Endodermal cell (in vitro differentiated cells): ENCODE results near the gene RPS6KA2. TPM values are rescaled to one million over a fixed set of nuclear protein-coding genes. Genes with fewer than 3 reads are reported as not detected.
"Not testable (repeated sequence)": the region's sequence is repeated elsewhere in the genome, so short reads cannot be mapped to it uniquely, and the experiment has no call there.

Source experiments
- DNase-seq: peaks from one replicate; pipeline ENCODE4 v3.0.0-alpha.2; 2017
- H3K27ac ChIP-seq: 2 replicates; pipeline ENCODE4 v1.5.1; 2013; ENCODE audit warnings: mild to moderate bottlenecking, low read depth, low read length, moderate library complexity
- H3K27me3 ChIP-seq: 2 replicates; pipeline ENCODE4 v1.6.1; 2013; ENCODE audit warnings: mild to moderate bottlenecking, low read length, moderate library complexity; ENCODE audit not compliant: insufficient read depth, control insufficient read depth, poor library complexity, severe bottlenecking
- H3K36me3 ChIP-seq: 2 replicates; pipeline ENCODE4 v1.7.0; 2013; ENCODE audit warnings: mild to moderate bottlenecking, low read length, moderate library complexity; ENCODE audit not compliant: control insufficient read depth, insufficient read depth
- H3K4me1 ChIP-seq: one replicate; pipeline ENCODE4 v1.7.0; 2013; ENCODE audit warnings: low read length; ENCODE audit not compliant: control insufficient read depth, insufficient read depth
- H3K4me3 ChIP-seq: 2 replicates; pipeline ENCODE4 v1.5.1; 2013; ENCODE audit warnings: mild to moderate bottlenecking, low read length, moderate library complexity
- H3K9ac ChIP-seq: 2 replicates; pipeline ENCODE4 v1.6.1; 2013; ENCODE audit warnings: mild to moderate bottlenecking, low read length, moderate library complexity; ENCODE audit not compliant: poor library complexity, severe bottlenecking; ENCODE audit errors: extremely low read depth
- H3K9me3 ChIP-seq: 2 replicates; pipeline ENCODE4 v1.6.1; 2013; ENCODE audit warnings: mild to moderate bottlenecking, low read length, moderate library complexity; ENCODE audit not compliant: control insufficient read depth
- H3K27ac Mint-ChIP-seq: 2 replicates; pipeline ENCODE4 v1.8.0; 2020; ENCODE audit warnings: mixed read lengths
- H3K27me3 Mint-ChIP-seq: 2 replicates; pipeline ENCODE4 v1.8.0; 2021; ENCODE audit warnings: mild to moderate bottlenecking, mixed read lengths; ENCODE audit not compliant: insufficient read depth
- H3K36me3 Mint-ChIP-seq: 2 replicates; pipeline ENCODE4 v1.8.0; 2020; ENCODE audit warnings: low read depth, mixed read lengths
- H3K4me1 Mint-ChIP-seq: 2 replicates; pipeline ENCODE4 v1.8.0; 2020; ENCODE audit warnings: mixed read lengths
- H3K4me3 Mint-ChIP-seq: 2 replicates; pipeline ENCODE4 v1.8.0; 2020; ENCODE audit warnings: mild to moderate bottlenecking, moderate library complexity, mixed read lengths
- H3K9me3 Mint-ChIP-seq: 2 replicates; pipeline ENCODE4 v1.8.0; 2020; ENCODE audit warnings: mild to moderate bottlenecking, mixed read lengths
- CTCF ChIP-seq: fragments of 200-600 bp; sonication (generic); conservative IDR thresholded peaks from 2 replicates; pipeline ENCODE4 v1.5.0; 2021; ENCODE audit warnings: antibody characterized with exemption, mild to moderate bottlenecking
- WGBS, 2 experiments: methylation state at CpG; one replicate each; pipeline versions ENCODE4 v1.1.5 to v1.1.7; 2013; ENCODE audit warnings: missing lambda C conversion rate in 2 of 2, mixed read lengths in 1 of 2; ENCODE audit not compliant: insufficient coverage in 1 of 2, insufficient read length in 1 of 2; 5-methylcytosine and 5-hydroxymethylcytosine counted together
- total RNA-seq, 2 donors: library from RNA; stranded (reverse); fragmentation: NEBNext Ultra II Directional in 1 of 2; extraction: Animal tissue kit (Norgen Biotek cat#: 25700) in 1 of 2; gene quantifications; 2 replicates in 1 of 2; 3 replicates in 1 of 2; pipeline ENCODE4 v1.2.1, GENCODE V29; 2021

The RPS6KA2 gene
- total RNA-seq, 2 donors from 2014 or later, result 17.9 to 23.9 TPM

DNA sequence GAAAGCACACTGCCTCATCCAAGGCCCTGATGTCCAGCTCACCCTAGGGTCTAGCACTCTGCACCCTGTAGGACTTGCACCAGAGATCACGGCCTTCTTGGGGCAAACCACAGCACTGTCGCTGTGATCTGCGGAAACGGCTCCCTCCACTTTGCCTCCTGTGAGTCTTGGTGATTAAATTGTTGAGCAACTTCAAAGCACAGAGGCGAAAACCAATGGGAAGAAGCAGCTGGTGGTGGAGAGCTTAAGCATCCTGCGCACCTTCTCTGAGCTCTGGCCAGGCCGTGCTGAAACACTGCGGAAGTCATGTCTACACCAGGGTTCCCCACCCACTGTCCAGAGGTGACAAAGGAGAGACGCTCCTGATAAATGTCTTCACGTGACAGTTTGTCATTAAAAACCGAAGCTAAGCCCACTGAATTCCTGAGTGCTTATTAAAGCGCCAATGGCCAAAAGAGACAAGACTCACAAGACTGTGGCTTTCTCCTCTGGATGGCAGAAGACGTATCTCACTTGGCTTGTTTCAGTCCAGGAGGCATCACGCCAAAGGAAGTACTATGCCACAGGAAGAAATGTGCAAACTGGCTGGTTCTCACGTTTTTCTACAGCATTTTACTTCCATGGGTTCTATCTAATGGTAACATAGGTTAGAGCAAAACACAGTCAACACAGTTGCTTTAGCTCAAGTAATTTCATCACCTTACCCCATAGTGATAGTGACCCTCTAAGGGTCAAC, 43.7 kb downstream of the RPS6KA2 start:
- no peaks in the 10 kb centered on the region for H3K9me3 ChIP-seq
- Mint-ChIP-seq H3K9me3 (no peaks in the 10 kb centered on the region), H3K4me1 (no peaks in the 10 kb centered on the region), H3K27me3 (no peaks in the 10 kb centered on the region), H3K36me3 (no peaks in the 10 kb centered on the region), H3K27ac (no peak overlapping the region), H3K4me3 (no peak overlapping the region)
- DNase-seq, result peak; percentile 33
- no peak overlapping the region for H3K27ac ChIP-seq
- 93 to 94% methylated on average over 12 to 15 of the region's 15 CpGs for WGBS, 2 experiments
- no peak overlapping the region for H3K4me3 ChIP-seq
- no peaks in the 10 kb centered on the region for H3K4me1 ChIP-seq
- no peak for TF ChIP-seq CTCF
- no peak overlapping the region for H3K9ac ChIP-seq
- H3K36me3 ChIP-seq, result no peaks in the 10 kb centered on the region
- no peaks in the 10 kb centered on the region for H3K27me3 ChIP-seq

- H3K9ac ChIP-seq, result no peak overlapping the region
- H3K36me3 ChIP-seq, result no peaks in the 10 kb centered on the region
- no peak overlapping the region for H3K27ac Mint-ChIP-seq
- no peaks in the 10 kb centered on the region for H3K4me1 ChIP-seq
- H3K4me3 ChIP-seq, result no peak overlapping the region
- H3K27ac ChIP-seq, result no peak overlapping the region
- H3K27me3 Mint-ChIP-seq, result no peaks in the 10 kb centered on the region
- no peak overlapping the region for H3K4me3 Mint-ChIP-seq
- H3K36me3 Mint-ChIP-seq, result peaks cover 9% of the 10 kb centered on the region
- TF ChIP-seq CTCF, result no peak
- 97 to 100% methylated on average over 4 to 6 of the region's 6 CpGs for WGBS, 2 experiments
- no peaks in the 10 kb centered on the region for H3K4me1 Mint-ChIP-seq
- no peaks in the 10 kb centered on the region for H3K9me3 ChIP-seq
- H3K27me3 ChIP-seq, result no peaks in the 10 kb centered on the region
- no peak for DNase-seq
- H3K9me3 Mint-ChIP-seq, result peaks cover 10% of the 10 kb centered on the region
These were observed 44.8 kb downstream of the RPS6KA2 start for GRCh38 chr6:166582258-166582657.

- H3K4me3 ChIP-seq, DNase-seq, H3K36me3 ChIP-seq, H3K27ac ChIP-seq, H3K27ac Mint-ChIP-seq, H3K4me3 Mint-ChIP-seq, H3K4me1 ChIP-seq, H3K9me3 ChIP-seq, H3K4me1 Mint-ChIP-seq, H3K27me3 Mint-ChIP-seq, H3K9ac ChIP-seq, H3K27me3 ChIP-seq: not testable (repeated sequence)
- Mint-ChIP-seq H3K9me3 (peaks cover 14% of the 10 kb centered on the region), H3K36me3 (peaks cover 14% of the 10 kb centered on the region)
- 95 to 100% methylated on average over 4 to 8 of the region's 8 CpGs for WGBS, 2 experiments
These were observed 45.2 kb downstream of the RPS6KA2 start for GRCh38 chr6:166581801-166582200.

DNA sequence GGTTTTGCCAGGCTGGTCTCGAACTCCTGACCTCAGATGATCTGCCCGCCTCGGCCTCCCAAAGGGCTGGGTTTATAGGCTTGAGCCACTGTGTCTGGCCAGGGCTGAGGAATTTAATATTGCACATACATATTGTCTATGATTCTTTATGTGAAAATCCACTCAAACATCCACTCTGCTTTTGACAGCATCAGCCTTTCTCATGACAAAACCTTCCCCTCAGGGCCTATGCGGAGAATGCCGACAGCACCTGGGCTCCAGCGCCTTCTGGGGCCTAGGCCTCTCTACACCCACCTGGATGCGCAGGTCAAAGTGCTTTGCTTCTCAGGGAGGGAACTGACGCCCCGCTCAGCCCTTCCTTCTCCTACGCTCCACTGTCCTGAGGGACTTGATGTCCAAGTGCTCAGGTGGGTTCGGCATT, 46.0 kb downstream of the RPS6KA2 start:
- no peaks in the 10 kb centered on the region for H3K4me1 ChIP-seq
- no peak overlapping the region for H3K9ac ChIP-seq
- H3K9me3 Mint-ChIP-seq, result peaks cover 21% of the 10 kb centered on the region
- DNase-seq, result peak; percentile 28
- TF ChIP-seq CTCF, result no peak
- H3K27me3 Mint-ChIP-seq, result no peaks in the 10 kb centered on the region
- H3K36me3 Mint-ChIP-seq, result peaks cover 21% of the 10 kb centered on the region
- H3K9me3 ChIP-seq, result peaks cover 6% of the 10 kb centered on the region
- H3K27ac ChIP-seq, result no peak overlapping the region
- H3K36me3 ChIP-seq, result no peaks in the 10 kb centered on the region
- H3K27ac Mint-ChIP-seq, result no peak overlapping the region
- H3K27me3 ChIP-seq, result no peaks in the 10 kb centered on the region
- WGBS, 2 experiments, result 90 to 92% methylated on average over 5 to 11 of the region's 11 CpGs
- no peak overlapping the region for H3K4me3 ChIP-seq
- no peaks in the 10 kb centered on the region for H3K4me1 Mint-ChIP-seq
- no peak overlapping the region for H3K4me3 Mint-ChIP-seq
